HCT116 (cell line): ENCODE results near the gene CENATAC. TPM values are rescaled to one million over a fixed set of nuclear protein-coding genes. Genes with fewer than 3 reads are reported as not detected.

Experiments used
- ATAC-seq: fragments of 200-7000 bp; cut with Tn5 transposase; 2 replicates; pipeline ENCODE4 v1.9.1; 2020; ENCODE audit warnings: mild to moderate bottlenecking, moderate library complexity
- BruUV-seq: library from RNA; stranded (reverse); fragments of 400-500 nt; replicated peaks from 2 replicates; lab custom pipeline; 2021; lab: Mats Ljungman, UMichigan
- CTCF ChIA-PET: fragments of 300-600 bp; sonication (Branson Sonifier 250); formaldehyde crosslinking; loops from one replicate; lab custom pipeline; 2021; ENCODE audit warnings: antibody characterized with exemption; lab: Charles Lee
- POLR2A ChIA-PET: fragments of 300-600, 350-600 bp; sonication (Branson Sonifier 250); formaldehyde crosslinking; loops from one replicate; lab custom pipeline; 2021; ENCODE audit warnings: antibody characterized with exemption; lab: Charles Lee
- RAD21 ChIA-PET, 2 experiments: fragments of 300-600 bp; sonication (Branson Sonifier 250); formaldehyde crosslinking; loops; one replicate each; lab custom pipeline; 2023; ENCODE audit warnings: low total read pairs in 2 of 2; ENCODE audit not compliant: uncharacterized antibody in 2 of 2, unreplicated experiment in 2 of 2, low non-redundant PET in 1 of 2; lab: Charles Lee
- DNase-seq: peaks from one replicate; pipeline ENCODE4 v3.0.0-alpha.2; 2010; ENCODE audit warnings: low read depth, low spot score
- H2AFZ ChIP-seq: fragments of 200-600 bp; shearing (Covaris generic), sonication (generic); 2 replicates; pipeline ENCODE4 v1.6.1; 2017; ENCODE audit warnings: low read depth, mixed run types, mixed read lengths, antibody characterized with exemption, low read length; ENCODE audit not compliant: poor library complexity, severe bottlenecking
- H3K27ac ChIP-seq: 2 replicates; pipeline ENCODE4 v1.5.1; 2012; ENCODE audit warnings: low read depth, low read length
- H3K27me3 ChIP-seq: fragments of 200-600 bp; sonication (generic); 2 replicates; pipeline ENCODE4 v1.6.1; 2016; ENCODE audit warnings: mixed run types, low read length, mixed read lengths; ENCODE audit not compliant: insufficient read depth
- H3K36me3 ChIP-seq, 2 experiments: fragments of 200-500 bp in 1 of 2; fragments of 200-600 bp in 1 of 2; sonication (Bioruptor generic) in 1 of 2; sonication (generic) in 1 of 2; 2 replicates each; pipeline versions ENCODE4 v1.5.1 to v1.6.1; 2014 to 2016; ENCODE audit warnings: low read length in 2 of 2, inconsistent platforms in 1 of 2, mixed read lengths in 1 of 2, mixed run types in 1 of 2; ENCODE audit not compliant: insufficient read depth in 2 of 2, control insufficient read depth in 1 of 2
- H3K4me1 ChIP-seq, 2 experiments: fragments of 200-600 bp in 1 of 2; sonication (generic) in 1 of 2; 2 replicates each; pipeline versions ENCODE4 v1.5.1 to v1.6.1; 2012 to 2017; ENCODE audit warnings: low read length in 2 of 2, inconsistent platforms in 1 of 2, mild to moderate bottlenecking in 1 of 2, mixed read lengths in 1 of 2, mixed run types in 1 of 2, moderate library complexity in 1 of 2; ENCODE audit not compliant: insufficient read depth in 2 of 2, control insufficient read depth in 1 of 2
- H3K4me2 ChIP-seq: fragments of 200-600 bp; sonication (generic); 2 replicates; pipeline ENCODE4 v1.6.1; 2017; ENCODE audit warnings: mixed run types, low read length, mixed read lengths
- H3K4me3 ChIP-seq, 2 experiments: fragments of 200-600 bp in 1 of 2; sonication (generic) in 1 of 2; replicated peaks in 1 of 2; 2 replicates each; pipeline ENCODE4 v1.5.1; 2011 to 2016; ENCODE audit warnings: low read length in 2 of 2, control low read depth in 1 of 2, low read depth in 1 of 2, mild to moderate bottlenecking in 1 of 2, mixed read lengths in 1 of 2, mixed run types in 1 of 2
- H3K79me2 ChIP-seq: fragments of 200-600 bp; sonication (generic); 2 replicates; pipeline ENCODE4 v1.6.1; 2017; ENCODE audit warnings: mild to moderate bottlenecking, mixed run types, low read length, moderate library complexity, mixed read lengths; ENCODE audit not compliant: insufficient read depth
- H3K9ac ChIP-seq: fragments of 200-600 bp; sonication (generic); 2 replicates; pipeline ENCODE4 v1.6.1; 2016; ENCODE audit warnings: low read length, mixed read lengths
- H3K9me2 ChIP-seq: fragments of 200-600 bp; sonication (generic), shearing (Covaris generic); 2 replicates; pipeline ENCODE4 v1.6.1; 2017; ENCODE audit warnings: mixed run types, mild to moderate bottlenecking, moderate library complexity; ENCODE audit not compliant: insufficient read depth
- H3K9me3 ChIP-seq, 2 experiments: fragments of 200-500 bp in 1 of 2; fragments of 200-600 bp in 1 of 2; sonication (Bioruptor generic) in 1 of 2; sonication (generic) in 1 of 2; 2 replicates each; pipeline ENCODE4 v1.6.1; 2014 to 2017; ENCODE audit warnings: low read length in 2 of 2, mixed read lengths in 2 of 2, inconsistent platforms in 1 of 2, low read depth in 1 of 2, mild to moderate bottlenecking in 1 of 2, mixed run types in 1 of 2, moderate library complexity in 1 of 2; ENCODE audit not compliant: control insufficient read depth in 1 of 2, insufficient read depth in 1 of 2
- H4K20me1 ChIP-seq: fragments of 200-600 bp; sonication (generic), shearing (Covaris generic); 2 replicates; pipeline ENCODE4 v1.6.1; 2017; ENCODE audit warnings: mixed run types, mild to moderate bottlenecking, moderate library complexity; ENCODE audit not compliant: insufficient read depth
- ATF3 ChIP-seq: IDR thresholded peaks from 2 replicates; pipeline ENCODE4 v1.6.1; 2012
- CBX3 ChIP-seq: IDR thresholded peaks from 2 replicates; pipeline ENCODE4 v1.6.1; 2012; ENCODE audit warnings: low read depth
- EGR1 ChIP-seq: IDR thresholded peaks from 2 replicates; pipeline ENCODE4 v1.6.1; 2012; ENCODE audit warnings: low read depth
- ELF1 ChIP-seq: IDR thresholded peaks from 2 replicates; pipeline ENCODE4 v1.6.1; 2012; ENCODE audit warnings: low read depth, borderline replicate concordance
- EZH2phosphoT487 ChIP-seq: fragments of 200-600 bp; IDR thresholded peaks from 2 replicates; pipeline ENCODE4 v1.6.1; 2018; ENCODE audit warnings: antibody characterized with exemption, borderline replicate concordance
- JUND ChIP-seq: IDR thresholded peaks from 2 replicates; pipeline ENCODE4 v1.6.1; 2012
- POLR2A ChIP-seq: IDR thresholded peaks from 2 replicates; pipeline ENCODE4 v1.7.0; 2011; ENCODE audit warnings: borderline replicate concordance; ENCODE audit not compliant: insufficient read depth, insufficient read length; ENCODE audit errors: extremely low read depth
- REST ChIP-seq: IDR thresholded peaks from 2 replicates; pipeline ENCODE4 v1.6.1; 2012; ENCODE audit warnings: low read depth
- SIN3A ChIP-seq: IDR thresholded peaks from 2 replicates; pipeline ENCODE4 v1.6.1; 2012; ENCODE audit warnings: low read depth
- SP1 ChIP-seq: IDR thresholded peaks from 2 replicates; pipeline ENCODE4 v1.6.1; 2012; ENCODE audit warnings: low read depth
- SRF ChIP-seq: IDR thresholded peaks from 2 replicates; pipeline ENCODE4 v1.6.1; 2012; ENCODE audit warnings: low read depth
- TCF7L2 ChIP-seq: IDR thresholded peaks from 2 replicates; pipeline ENCODE4 v1.7.0; 2011; ENCODE audit warnings: borderline replicate concordance, inconsistent platforms; ENCODE audit not compliant: insufficient read depth, insufficient read length; ENCODE audit errors: extremely low read depth
- YY1 ChIP-seq: IDR thresholded peaks from 2 replicates; pipeline ENCODE4 v1.6.1; 2011; ENCODE audit warnings: low read length, low read depth, moderate library complexity, mild to moderate bottlenecking; ENCODE audit not compliant: insufficient replicate concordance; ENCODE audit errors: extremely low read depth
- ZNF274 ChIP-seq: fragments of 200-500 bp; sonication (Bioruptor generic); IDR thresholded peaks from 2 replicates; pipeline ENCODE4 v1.6.1; 2014; ENCODE audit warnings: mild to moderate bottlenecking, low read depth, low read length, inconsistent platforms
- intact Hi-C: fragments of 100-400 bp; cut with micrococcal nuclease; formaldehyde crosslinking; loops from 2 replicates; pipeline ENCODE4 v1.10.0; 2022
- total RNA-seq: library from RNA; stranded (reverse); gene quantifications from one replicate; pipeline ENCODE4 v1.2.1, GENCODE V29; 2021; ENCODE audit not compliant: unreplicated experiment

The CENATAC gene
- total RNA-seq, 1 experiment from 2014 or later: 28.9 TPM

GRCh38 chr11:119034813-119035212 is 36.9 kb downstream of the CENATAC start:
- Histone ChIP-seq H3K9ac (no peak overlapping the region), H3K9me2 (no peaks in the 10 kb centered on the region), H3K27ac (no peak overlapping the region), H4K20me1 (no peaks in the 10 kb centered on the region), H3K36me3 (no peaks in the 10 kb centered on the region), H2AFZ (no peak overlapping the region), H3K4me2 (no peak overlapping the region), H3K4me1 (peaks cover 0 to 26% of the 10 kb centered on the region in 2 experiments; a peak in 3 of 4 replicates), H3K4me3 (no peak overlapping the region), H3K27me3 (no peaks in the 10 kb centered on the region), H3K79me2 (peaks cover 8% of the 10 kb centered on the region; the same call in 1 of the 2 replicates), H3K9me3 (no peaks in the 10 kb centered on the region)
- no peak for DNase-seq
- ChIA-PET CTCF (no interaction called here), RAD21 (no interaction called here), POLR2A (no interaction called here)
- ATAC-seq: no peak
- no TSS peak for BruUV-seq
- no peak for TF ChIP-seq TCF7L2
- TF ChIP-seq CBX3: no peak
- no peak for TF ChIP-seq SIN3A
- TF ChIP-seq ATF3: no peak
- no peak for TF ChIP-seq POLR2A
- TF ChIP-seq ZNF274: no peak
- TF ChIP-seq REST: no peak
- no peak for TF ChIP-seq JUND
- TF ChIP-seq YY1: no peak
- no peak for TF ChIP-seq EZH2phosphoT487
- TF ChIP-seq EGR1: no peak
- no peak for TF ChIP-seq SP1
- no peak for TF ChIP-seq SRF
- TF ChIP-seq ELF1: no peak
- intact Hi-C loops: no loop called here
